Panc1 (cell line): Measurements from ENCODE around the gene SYT9. TPM values are rescaled to one million over a fixed set of nuclear protein-coding genes. Genes with fewer than 3 reads are reported as not detected.

Experiments
- ATAC-seq: fragments of 200-7000 bp; cut with Tn5 transposase; 2 replicates; pipeline ENCODE4 v1.9.1; 2020; ENCODE audit warnings: mild to moderate bottlenecking, moderate library complexity
- BruUV-seq: library from RNA; stranded (reverse); fragments of 400-500 nt; replicated peaks from 2 replicates; lab custom pipeline; 2021; lab: Mats Ljungman, UMichigan
- CTCF ChIA-PET: fragments of 300-600 bp; sonication (Branson Sonifier 250); formaldehyde crosslinking; loops from one replicate; lab custom pipeline; 2022; ENCODE audit warnings: antibody characterized with exemption; lab: Charles Lee
- POLR2A ChIA-PET: fragments of 300-600 bp; sonication (Branson Sonifier 250); formaldehyde crosslinking; loops from one replicate; lab custom pipeline; 2022; ENCODE audit warnings: antibody characterized with exemption; lab: Charles Lee
- DNase-seq: peaks from one replicate; pipeline ENCODE4 v3.0.0-alpha.2; 2010; ENCODE audit warnings: low read depth, low spot score
- H3K27ac ChIP-seq: 2 replicates; pipeline ENCODE4 v1.5.1; 2011; ENCODE audit warnings: mild to moderate bottlenecking, low read length, inconsistent platforms
- H3K27me3 ChIP-seq: fragments of 200-500 bp; sonication (Bioruptor generic); 2 replicates; pipeline ENCODE4 v1.6.0; 2014; ENCODE audit warnings: low read length, inconsistent platforms; ENCODE audit not compliant: control insufficient read depth, insufficient read depth
- H3K36me3 ChIP-seq: fragments of 200-500 bp; sonication (Bioruptor generic); 2 replicates; pipeline ENCODE4 v1.5.1; 2014; ENCODE audit warnings: inconsistent platforms, mild to moderate bottlenecking, low read length, moderate library complexity; ENCODE audit not compliant: control insufficient read depth, insufficient read depth
- H3K4me1 ChIP-seq: 2 replicates; pipeline ENCODE4 v1.5.1; 2011; ENCODE audit warnings: inconsistent platforms, mild to moderate bottlenecking, low read length, moderate library complexity; ENCODE audit not compliant: control insufficient read depth, insufficient read depth
- H3K4me3 ChIP-seq, 2 experiments: 2 replicates each; pipeline ENCODE4 v1.5.1; 2011 to 2012; ENCODE audit warnings: low read depth in 2 of 2, low read length in 2 of 2, mild to moderate bottlenecking in 2 of 2, inconsistent platforms in 1 of 2, moderate library complexity in 1 of 2
- H3K9me3 ChIP-seq: fragments of 200-500 bp; sonication (Bioruptor generic); 2 replicates; pipeline ENCODE4 v1.5.1; 2014; ENCODE audit warnings: low read depth, mild to moderate bottlenecking, inconsistent platforms, low read length, moderate library complexity; ENCODE audit not compliant: control insufficient read depth, insufficient read depth
- CTCF ChIP-seq: fragments of 450-650 bp; IDR thresholded peaks from 2 replicates; pipeline ENCODE4 v1.5.1; 2017; ENCODE audit warnings: mild to moderate bottlenecking
- REST ChIP-seq, 2 experiments: IDR thresholded peaks; 2 replicates each; pipeline ENCODE4 v1.6.1; 2011 to 2012; ENCODE audit warnings: low read depth in 2 of 2, control low read depth in 1 of 2, low read length in 1 of 2, mild to moderate bottlenecking in 1 of 2, moderate library complexity in 1 of 2; ENCODE audit not compliant: insufficient read depth in 1 of 2
- SIN3A ChIP-seq: IDR thresholded peaks from 2 replicates; pipeline ENCODE4 v1.6.1; 2012; ENCODE audit warnings: low read depth, mild to moderate bottlenecking, low read length, moderate library complexity, borderline replicate concordance; ENCODE audit not compliant: insufficient read depth
- TCF7L2 ChIP-seq: IDR thresholded peaks from 2 replicates; pipeline ENCODE4 v1.6.1; 2011; ENCODE audit warnings: mild to moderate bottlenecking, low read depth, low read length, inconsistent platforms
- in situ Hi-C: cut with HindIII; loops from 2 replicates; pipeline ENCODE4 v1.10.0; 2016; ENCODE audit warnings: low sequenced_read_pairs, low pct_unique_long_range_greater_than_20kb
- intact Hi-C: fragments of 100-400 bp; cut with micrococcal nuclease; formaldehyde crosslinking; loops from one replicate; pipeline ENCODE4 v1.10.0; 2022; ENCODE audit not compliant: unreplicated experiment
- total RNA-seq: library from RNA; stranded (reverse); gene quantifications from one replicate; pipeline ENCODE4 v1.2.1, GENCODE V29; 2021; ENCODE audit not compliant: unreplicated experiment

SYT9 gene
- total RNA-seq, 1 experiment from 2014 or later: 3.7 TPM

- POLR2A ChIA-PET: no interaction called here
- no peak overlapping the region for H3K4me3 ChIP-seq
- H3K27ac ChIP-seq: no peak overlapping the region
- no peaks in the 10 kb centered on the region for H3K4me1 ChIP-seq
- CTCF ChIA-PET: no interaction called here
- no peak for TF ChIP-seq REST (IDR thresholded peaks at IDR 0.05; ENCODE audit: insufficient read depth in 1 of 2, low read depth in 2 of 2, low read length in 1 of 2)
- TF ChIP-seq SIN3A: no peak
- no peak for TF ChIP-seq CTCF
- no TSS peak for BruUV-seq
- H3K9me3 ChIP-seq: no peaks in the 10 kb centered on the region
- intact Hi-C loops: loop anchor here (10.0 kb wide), 1 partner anchor 130 kb away; no protein-coding TSS in a partner anchor
- no peaks in the 10 kb centered on the region for H3K36me3 ChIP-seq
- H3K27me3 ChIP-seq: no peaks in the 10 kb centered on the region
- in situ Hi-C loops: no loop called here
- no peak for ATAC-seq
- no peak for DNase-seq
Observed at GRCh38 chr11:7275133-7275532, 23.4 kb downstream of the SYT9 start.

- peak; percentile 78 for ATAC-seq
- no TSS peak for BruUV-seq
- TF ChIP-seq TCF7L2 (no peak), CTCF (peak; percentile 91)
- intact Hi-C loops: loop anchor here (2.0 to 10.0 kb wide), 2 partner anchors 134 to 180 kb away; no protein-coding TSS in a partner anchor
- ChIA-PET CTCF (interaction anchor here (0.5 to 1.3 kb wide), 3 partner anchors 134 to 1995 kb away, joined by 3 to 6 read pairs (median 3); no protein-coding TSS in a partner anchor), POLR2A (interaction anchor here (0.5 kb wide), 1 partner anchor 126 kb away, joined by 5 read pairs; no protein-coding TSS in a partner anchor)
- no peaks in the 10 kb centered on the region for H3K27me3 ChIP-seq
- H3K4me1 ChIP-seq: no peaks in the 10 kb centered on the region
- H3K36me3 ChIP-seq: no peaks in the 10 kb centered on the region
- H3K27ac ChIP-seq: no peak overlapping the region
- H3K4me3 ChIP-seq: no peak overlapping the region
- H3K9me3 ChIP-seq: no peaks in the 10 kb centered on the region
- peak; percentile 51 for DNase-seq
- in situ Hi-C loops: no loop called here
Observed at GRCh38 chr11:7278314-7278917, 26.7 kb downstream of the SYT9 start.
